Lower leg skin (tissue), 4 donors: Measurements from ENCODE around the gene CIAO1. TPM values are rescaled to one million over a fixed set of nuclear protein-coding genes. Genes with fewer than 3 reads are reported as not detected.

ENCODE experiments used
- DNase-seq, 2 donors: peaks; one replicate each; pipeline ENCODE4 v3.0.0-alpha.2; 2019; ENCODE audit warnings: low spot score in 2 of 2
- H3K4me3 ChIP-seq: fragments of 200-600 bp; sonication (generic); 2 replicates; pipeline ENCODE4 v1.5.1; 2017; ENCODE audit warnings: mild to moderate bottlenecking, low read depth; ENCODE audit not compliant: poor library complexity, severe bottlenecking
- CTCF ChIP-seq, 3 donors: fragments of 450-650 bp; IDR thresholded peaks; one replicate each; pipeline ENCODE4 v1.5.1; 2016; ENCODE audit warnings: antibody characterized with exemption in 3 of 3, mild to moderate bottlenecking in 3 of 3, moderate library complexity in 2 of 3
- POLR2A ChIP-seq, 2 donors: fragments of 450-650 bp; IDR thresholded peaks; one replicate each; pipeline ENCODE4 v1.6.1; 2016 to 2017; ENCODE audit warnings: antibody characterized with exemption in 2 of 2, mild to moderate bottlenecking in 1 of 2, moderate library complexity in 1 of 2
- WGBS, 2 donors: methylation state at CpG; one replicate each; pipeline ENCODE4 v1.1.5; 2018; 5-methylcytosine and 5-hydroxymethylcytosine counted together
- intact Hi-C: fragments of 100-400 bp; cut with DNase I; formaldehyde crosslinking; loops from one replicate; pipeline ENCODE4 v1.15.0; 2023; ENCODE audit warnings: low total_unique reads
- total RNA-seq, 4 donors: library from RNA; depleted of rRNA; stranded (reverse); fragments of >200 nt; gene quantifications; one replicate each; pipeline ENCODE4 v1.1.0, GENCODE V29; 2016

The CIAO1 gene
- total RNA-seq, 4 donors from 2014 or later: 86.1 to 115 (median 96.2) TPM

DNA sequence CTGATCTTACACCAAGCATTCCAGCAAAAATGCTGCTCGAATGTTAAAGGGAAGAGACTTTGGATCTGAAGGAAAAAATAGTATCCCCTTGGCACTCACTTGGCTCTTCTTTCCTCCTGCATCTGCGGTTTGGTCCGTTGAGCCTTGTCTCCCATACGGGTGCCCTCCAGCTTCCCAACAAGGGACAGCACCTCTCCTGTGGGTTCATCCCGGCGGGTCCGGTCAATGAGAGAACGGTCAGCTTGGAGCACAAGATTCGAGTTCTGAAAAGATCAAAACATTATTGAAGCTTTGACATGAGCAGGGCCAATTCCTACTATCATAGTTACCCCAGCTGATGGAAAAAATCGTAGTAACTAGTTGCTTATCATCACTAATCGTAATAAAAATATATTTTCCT lies 38.6 kb downstream of the CIAO1 start:
- 67 to 75% methylated on average over 11 of the region's 11 CpGs for WGBS, 2 donors
- intact Hi-C loops: no loop called here
- no peak for DNase-seq
- H3K4me3 ChIP-seq: peak overlapping the region; percentile 84
- TF ChIP-seq CTCF (IDR thresholded peaks at IDR 0.05): no peak
- TF ChIP-seq POLR2A (IDR thresholded peaks at IDR 0.05): no peak

GRCh38 chr2:96305091-96305978 lies 39.3 kb downstream of the CIAO1 start, which contains the start of gene SNRNP200:
TSS of gene SNRNP200 (minus strand) at chr2:96305546. CDS start at chr2:96305437, 109 bp downstream.
- TF ChIP-seq POLR2A (IDR thresholded peaks at IDR 0.05) (peak in 1 of 2 donors; percentile 51), CTCF (IDR thresholded peaks at IDR 0.05) (no peak)
- peak; percentile 77 to 98 for DNase-seq
- WGBS, 2 donors: 0 to 1% methylated on average over 48 to 61 of the region's 61 CpGs
- H3K4me3 ChIP-seq: peak within 1 kb of the TSS; percentile 84
- intact Hi-C loops: no loop called here

DNA sequence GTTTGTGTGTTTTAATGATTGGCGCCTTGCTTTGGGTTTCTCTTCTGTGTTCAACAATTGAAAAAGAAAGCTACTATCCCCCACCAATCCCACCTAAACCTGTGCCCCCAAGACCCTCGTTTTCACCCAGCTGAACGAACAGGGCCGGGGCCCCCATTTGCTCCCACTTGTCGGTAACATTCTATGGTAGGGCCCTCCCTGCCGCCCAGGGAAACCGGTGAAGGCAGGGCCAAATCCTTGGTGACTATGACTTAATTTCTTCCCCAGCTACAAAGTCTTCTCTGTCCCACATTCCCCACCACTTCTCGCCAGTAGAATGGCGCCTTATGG lies 39.9 kb downstream of the CIAO1 start:
- intact Hi-C loops: no loop called here
- peak overlapping the region; percentile 84 for H3K4me3 ChIP-seq
- no peak for TF ChIP-seq CTCF (IDR thresholded peaks at IDR 0.05)
- TF ChIP-seq POLR2A (IDR thresholded peaks at IDR 0.05): no peak
- DNase-seq: no peak
- 20 to 26% methylated on average over 9 of the region's 9 CpGs for WGBS, 2 donors

GRCh38 chr2:96306370-96306769 lies 40.3 kb downstream of the CIAO1 start:
- no peak overlapping the region for H3K4me3 ChIP-seq
- intact Hi-C loops: no loop called here
- TF ChIP-seq CTCF (IDR thresholded peaks at IDR 0.05) (no peak), POLR2A (IDR thresholded peaks at IDR 0.05) (no peak)
- WGBS, 2 donors: 90% methylated on average over 3 of the region's 3 CpGs
- no peak for DNase-seq

- DNase-seq: no peak
- TF ChIP-seq POLR2A (IDR thresholded peaks at IDR 0.05) (no peak), CTCF (IDR thresholded peaks at IDR 0.05) (no peak)
- no peak overlapping the region for H3K4me3 ChIP-seq
- 75 to 81% methylated on average over 5 of the region's 5 CpGs for WGBS, 2 donors
- intact Hi-C loops: no loop called here
Measured at GRCh38 chr2:96308248-96308647, 42.2 kb downstream of the CIAO1 start.
